Endothelial cell of umbilical vein (primary cell): ENCODE measurements around the gene THSD4. TPM values are rescaled to one million over a fixed set of nuclear protein-coding genes. Genes with fewer than 3 reads are reported as not detected.
"Not testable (repeated sequence)": the region's sequence is repeated elsewhere in the genome, so short reads cannot be mapped to it uniquely, and the experiment has no call there.

Experiments
- BruUV-seq: library from RNA; stranded (reverse); fragments of 400-500 nt; replicated peaks from 2 replicates; lab custom pipeline; 2021; lab: Mats Ljungman, UMichigan
- CTCF ChIA-PET: fragments of 300-600, 350-600 bp; sonication (Branson Sonifier 250); formaldehyde crosslinking; loops from one replicate; lab custom pipeline; 2021; ENCODE audit warnings: antibody characterized with exemption, inconsistent platforms; lab: Charles Lee
- POLR2A ChIA-PET: fragments of 300-600, 350-600 bp; sonication (Branson Sonifier 250); formaldehyde crosslinking; loops from one replicate; lab custom pipeline; 2021; ENCODE audit warnings: antibody characterized with exemption, inconsistent platforms; lab: Charles Lee
- DNase-seq: peaks from one replicate; pipeline ENCODE4 v3.0.0-alpha.2; 2011; ENCODE audit warnings: low read depth, low spot score
- FAIRE-seq: peaks from 2 replicates; lab custom pipeline; 2011; peaks lifted over from hg19 to GRCh38; lab: Jason Lieb, UNC
- H2AFZ ChIP-seq: 2 replicates; pipeline ENCODE4 v1.6.0; 2012; ENCODE audit warnings: low read depth, low read length, control low read depth, inconsistent platforms
- H3K27ac ChIP-seq: 2 replicates; pipeline ENCODE4 v1.5.1; 2011; ENCODE audit warnings: low read depth, mild to moderate bottlenecking, control low read depth, low read length, moderate library complexity; ENCODE audit not compliant: insufficient read depth
- H3K27me3 ChIP-seq, 2 experiments: 2 replicates each; pipeline versions ENCODE4 v1.6.0 to v1.6.1; 2011; ENCODE audit warnings: low read length in 2 of 2, mixed read lengths in 1 of 2; ENCODE audit not compliant: control insufficient read depth in 2 of 2, insufficient read depth in 2 of 2
- H3K36me3 ChIP-seq, 2 experiments: 2 replicates in 1 of 2; 3 replicates in 1 of 2; pipeline ENCODE4 v1.5.1; 2011; ENCODE audit warnings: low read length in 2 of 2, mild to moderate bottlenecking in 1 of 2, moderate library complexity in 1 of 2; ENCODE audit not compliant: control insufficient read depth in 2 of 2, insufficient read depth in 2 of 2; ENCODE audit errors: extremely low read depth in 1 of 2
- H3K4me1 ChIP-seq: 3 replicates; pipeline ENCODE4 v1.5.1; 2011; ENCODE audit warnings: mild to moderate bottlenecking, low read length; ENCODE audit not compliant: control insufficient read depth, insufficient read depth; ENCODE audit errors: extremely low read depth
- H3K4me2 ChIP-seq: 2 replicates; pipeline ENCODE4 v1.6.1; 2011; ENCODE audit warnings: low read length, control low read depth, mixed read lengths; ENCODE audit not compliant: insufficient read depth
- H3K4me3 ChIP-seq, 3 experiments: fragments of 200-600 bp in 1 of 3; sonication (generic), shearing (Covaris generic) in 1 of 3; replicated peaks in 1 of 3; 2 replicates each; pipeline ENCODE4 v1.5.1; 2011 to 2016; ENCODE audit warnings: control low read depth in 3 of 3, low read length in 3 of 3, mild to moderate bottlenecking in 2 of 3, inconsistent platforms in 1 of 3, low read depth in 1 of 3, moderate library complexity in 1 of 3; ENCODE audit not compliant: insufficient read depth in 1 of 3
- H3K79me2 ChIP-seq: 2 replicates; pipeline ENCODE4 v1.6.0; 2012; ENCODE audit warnings: low read length, inconsistent platforms; ENCODE audit not compliant: control insufficient read depth, insufficient read depth
- H3K9ac ChIP-seq: replicated peaks from 2 replicates; pipeline ENCODE3; 2011; ENCODE audit warnings: low read length, control low read depth; ENCODE audit not compliant: insufficient read depth; ENCODE audit errors: extremely low read depth
- H3K9me1 ChIP-seq: replicated peaks from 3 replicates; pipeline ENCODE4 v1.6.0; 2011; ENCODE audit warnings: mild to moderate bottlenecking, low read length; ENCODE audit not compliant: control insufficient read depth, insufficient read depth; ENCODE audit errors: extremely low read depth
- H3K9me3 ChIP-seq: replicated peaks from 2 replicates; pipeline ENCODE4 v1.5.1; 2012; ENCODE audit warnings: low read length, inconsistent platforms; ENCODE audit not compliant: control insufficient read depth, insufficient read depth
- H4K20me1 ChIP-seq: replicated peaks from 2 replicates; pipeline ENCODE3; 2011; ENCODE audit warnings: mild to moderate bottlenecking, low read length; ENCODE audit not compliant: control insufficient read depth, insufficient read depth; ENCODE audit errors: extremely low read depth
- POLR2AphosphoS5 ChIP-seq: IDR thresholded peaks from 2 replicates; pipeline ENCODE4 v1.6.1; 2012; ENCODE audit warnings: low read depth, mild to moderate bottlenecking, control low read depth, low read length, moderate library complexity; ENCODE audit not compliant: insufficient read depth
- dilution Hi-C: fragments of 300-500 bp; cut with MboI; formaldehyde crosslinking; loops from one replicate; pipeline ENCODE4 v1.15.0; 2019; ENCODE audit warnings: low sequenced_read_pairs; ENCODE audit not compliant: extremely low pct_ligation_motif_present
- intact Hi-C: fragments of 100-400 bp; cut with micrococcal nuclease; formaldehyde crosslinking; loops from one replicate; pipeline ENCODE4 v1.10.0; 2022
- polyA plus RNA-seq, 4 experiments: library from polyadenylated mRNA; depleted of rRNA in 3 of 4; stranded (reverse) in 3 of 4; unstranded in 1 of 4; fragments of >200 nt; gene quantifications; 2 replicates each; pipeline versions ENCODE4 v1.2.1 to v1.2.3, GENCODE V29; 2011 to 2012; ENCODE audit warnings: missing spikeins in 1 of 4
- total RNA-seq: library from RNA; stranded (reverse); gene quantifications from 2 replicates; pipeline ENCODE4 v1.2.3, GENCODE V29; 2021

Gene THSD4
- total and polyA plus RNA-seq, 2 donors (not counting 3 experiments of a cell fraction or from before 2014, with no cell fraction given), result 9.9 to 25.4 TPM

DNA sequence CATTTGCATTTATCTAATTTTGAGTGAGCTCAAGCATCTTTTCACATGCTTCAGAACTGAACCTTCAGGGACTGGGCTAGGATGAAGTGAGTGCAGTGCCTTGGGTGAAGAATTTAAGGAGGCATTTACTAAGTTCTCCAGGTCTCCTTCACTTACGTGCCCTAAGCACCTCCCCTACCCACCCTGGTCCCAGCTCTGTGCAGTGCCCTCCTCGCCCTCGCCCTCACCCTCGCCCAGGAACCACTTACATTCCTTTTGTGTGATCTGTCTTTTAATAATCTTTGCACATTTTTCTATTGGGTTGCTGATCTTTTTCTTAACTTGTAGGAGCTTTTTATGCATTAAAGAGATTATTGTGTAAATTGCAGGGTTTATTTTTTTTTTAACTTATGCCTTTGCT, 322.6 kb downstream of the THSD4 start:
- Histone ChIP-seq H4K20me1 (no peaks in the 10 kb centered on the region), H3K9me3 (no peaks in the 10 kb centered on the region), H3K9me1 (no peaks in the 10 kb centered on the region), H2AFZ (no peak overlapping the region), H3K27ac (no peak overlapping the region), H3K27me3 (no peaks in the 10 kb centered on the region), H3K79me2 (no peaks in the 10 kb centered on the region), H3K36me3 (no peaks in the 10 kb centered on the region), H3K4me2 (no peak overlapping the region), H3K4me1 (no peaks in the 10 kb centered on the region), H3K4me3 (no peak overlapping the region), H3K9ac (no peak overlapping the region)
- ChIA-PET CTCF (interaction anchor here (0.9 to 1.9 kb wide), 5 partner anchors 51 to 427 kb away, joined by 3 to 9 read pairs (median 5); partner anchors contain the start of gene THSD4), POLR2A (no interaction called here)
- no peak for FAIRE-seq
- dilution Hi-C loops (no loop called here), intact Hi-C loops (no loop called here)
- BruUV-seq, result no TSS peak
- no peak for TF ChIP-seq POLR2AphosphoS5
- DNase-seq, result no peak

DNA sequence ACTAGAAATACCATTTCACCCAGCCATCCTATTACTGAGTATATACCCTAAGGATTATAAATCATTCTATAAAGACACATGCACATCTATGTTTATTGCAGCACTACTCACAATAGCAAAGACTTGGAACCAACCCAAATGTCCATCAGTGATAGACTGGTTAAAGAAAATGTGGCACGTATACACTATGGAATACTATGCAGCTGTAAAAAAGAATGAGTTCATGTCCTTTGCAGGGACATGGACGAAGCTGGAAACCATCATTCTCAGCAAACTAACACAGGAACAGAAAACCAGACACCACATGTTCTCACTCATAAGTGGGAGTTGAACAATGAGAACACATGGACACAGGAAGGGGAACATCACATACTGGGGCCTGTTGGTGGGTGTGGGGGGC, 324.2 kb downstream of the THSD4 start:
- FAIRE-seq, H4K20me1 ChIP-seq, H3K36me3 ChIP-seq, intact Hi-C loops, H3K9me1 ChIP-seq, H3K79me2 ChIP-seq, H3K27me3 ChIP-seq, H3K4me1 ChIP-seq, H3K9me3 ChIP-seq, H3K27ac ChIP-seq, H2AFZ ChIP-seq, DNase-seq, POLR2A ChIA-PET, BruUV-seq, H3K9ac ChIP-seq, dilution Hi-C loops, H3K4me3 ChIP-seq, H3K4me2 ChIP-seq: not testable (repeated sequence)
- CTCF ChIA-PET, result interaction anchor here (1.1 to 3.0 kb wide), 19 partner anchors 53 to 547 kb away, joined by 3 to 102 read pairs (median 11); partner anchors contain the start of genes LRRC49, THAP10 and THSD4
